Activated CD8-positive, alpha-beta T cell treated with anti-CD3 and anti-CD28 coated beads for 36 hours (primary cell): Measurements from ENCODE around the gene PYCARD. TPM values are rescaled to one million over a fixed set of nuclear protein-coding genes. Genes with fewer than 3 reads are reported as not detected.

Experiments used
- ATAC-seq: fragments of 200-7000 bp; cut with Tn5 transposase; one replicate; pipeline ENCODE4 v1.10.0; 2021; ENCODE audit warnings: mild to moderate bottlenecking, moderate library complexity
- CTCF ChIA-PET: fragments of 350-600 bp; sonication (Branson Sonifier 250); formaldehyde crosslinking; loops from one replicate; lab custom pipeline; 2021; ENCODE audit warnings: antibody characterized with exemption; lab: Charles Lee
- POLR2A ChIA-PET: fragments of 350-600 bp; sonication (Branson Sonifier 250); formaldehyde crosslinking; loops from one replicate; lab custom pipeline; 2021; ENCODE audit warnings: antibody characterized with exemption; lab: Charles Lee
- DNase-seq: peaks from one replicate; pipeline ENCODE4 v3.0.0-alpha.2; 2020
- H3K27ac Mint-ChIP-seq: one replicate; pipeline ENCODE4 v1.8.0; 2021; ENCODE audit warnings: mild to moderate bottlenecking, mixed read lengths
- H3K27me3 Mint-ChIP-seq: one replicate; pipeline ENCODE4 v1.8.0; 2021; ENCODE audit warnings: mixed read lengths
- H3K36me3 Mint-ChIP-seq: one replicate; pipeline ENCODE4 v1.8.0; 2021; ENCODE audit warnings: low read depth, mixed read lengths
- H3K4me1 Mint-ChIP-seq: one replicate; pipeline ENCODE4 v1.8.0; 2021; ENCODE audit warnings: low read depth, mixed read lengths
- H3K4me3 Mint-ChIP-seq: one replicate; pipeline ENCODE4 v1.8.0; 2021; ENCODE audit warnings: mild to moderate bottlenecking, moderate library complexity, mixed read lengths
- H3K9me3 Mint-ChIP-seq: one replicate; pipeline ENCODE4 v1.8.0; 2021; ENCODE audit warnings: mixed read lengths
- CTCF ChIP-seq: fragments of 200-600 bp; IDR thresholded peaks from one replicate; pipeline ENCODE4 v1.8.0; 2022; ENCODE audit warnings: antibody characterized with exemption, mild to moderate bottlenecking
- intact Hi-C: fragments of 100-400 bp; cut with micrococcal nuclease; formaldehyde crosslinking; loops from one replicate; pipeline ENCODE4 v1.10.0; 2022
- total RNA-seq, 2 experiments: library from RNA; stranded (reverse); gene quantifications; one replicate each; pipeline ENCODE4 v1.2.3, GENCODE V29; 2021

PYCARD gene
- total RNA-seq, 2 experiments from 2014 or later = 5.9 to 6.1 TPM

GRCh38 chr16:31186930-31187807, 15.4 kb downstream of the PYCARD start:
- Mint-ChIP-seq H3K4me1 (peaks cover 95% of the 10 kb centered on the region), H3K27me3 (no peaks in the 10 kb centered on the region), H3K9me3 (no peaks in the 10 kb centered on the region), H3K36me3 (peaks cover 98% of the 10 kb centered on the region), H3K27ac (peak overlapping the region; percentile 82), H3K4me3 (peak overlapping the region; percentile 1)
- no peak for ATAC-seq
- CTCF ChIA-PET = interaction anchor here (1.0 to 1.1 kb wide), 3 partner anchors 11 to 195 kb away, joined by 3 to 4 read pairs (median 4); no protein-coding TSS in a partner anchor
- no peak for TF ChIP-seq CTCF
- intact Hi-C loops = loop anchor here (10.0 kb wide), 1 partner anchor 688 kb away; the partner anchor contains the start of gene ZNF267
- no peak for DNase-seq
- POLR2A ChIA-PET = interaction anchor here (0.7 to 13.8 kb wide), 8 partner anchors 8 to 271 kb away, joined by 3 to 482 read pairs (median 4); partner anchors contain the start of genes PYCARD, ZNF646 and ZNF668

GRCh38 chr16:31186176-31186575, 16.4 kb downstream of the PYCARD start:
- peaks cover 89% of the 10 kb centered on the region for H3K4me1 Mint-ChIP-seq
- ChIA-PET POLR2A (interaction anchor here (1.0 to 13.8 kb wide), 6 partner anchors 9 to 227 kb away, joined by 3 to 482 read pairs (median 5); partner anchors contain the start of genes PYCARD, ZNF646 and ZNF668), CTCF (interaction anchor here (1.0 kb wide), 1 partner anchor 44 kb away, joined by 3 read pairs; no protein-coding TSS in a partner anchor)
- TF ChIP-seq CTCF = no peak
- no peaks in the 10 kb centered on the region for H3K27me3 Mint-ChIP-seq
- peak overlapping the region; percentile 77 for H3K27ac Mint-ChIP-seq
- DNase-seq (no peak), ATAC-seq (no peak)
- H3K36me3 Mint-ChIP-seq = peaks cover 97% of the 10 kb centered on the region
- intact Hi-C loops = loop anchor here (10.0 kb wide), 1 partner anchor 689 kb away; the partner anchor contains the start of gene ZNF267
- no peaks in the 10 kb centered on the region for H3K9me3 Mint-ChIP-seq
- H3K4me3 Mint-ChIP-seq = peak overlapping the region; percentile 16

- ATAC-seq (no peak), DNase-seq (no peak)
- no peaks in the 10 kb centered on the region for H3K9me3 Mint-ChIP-seq
- H3K4me3 Mint-ChIP-seq = peak overlapping the region; percentile 57
- H3K27ac Mint-ChIP-seq = peak overlapping the region; percentile 77
- ChIA-PET POLR2A (interaction anchor here (0.9 to 13.8 kb wide), 5 partner anchors 12 to 227 kb away, joined by 3 to 482 read pairs (median 5); partner anchors contain the start of genes PYCARD, ZNF646 and ZNF668), CTCF (no interaction called here)
- H3K27me3 Mint-ChIP-seq = no peaks in the 10 kb centered on the region
- no peak for TF ChIP-seq CTCF
- H3K4me1 Mint-ChIP-seq = peaks cover 81% of the 10 kb centered on the region
- intact Hi-C loops = loop anchor here (10.0 kb wide), 1 partner anchor 689 kb away; the partner anchor contains the start of gene ZNF267
- H3K36me3 Mint-ChIP-seq = peaks cover 94% of the 10 kb centered on the region
Observed at GRCh38 chr16:31185339-31185738, 17.2 kb downstream of the PYCARD start.

- Mint-ChIP-seq H3K36me3 (peaks cover 90% of the 10 kb centered on the region), H3K27me3 (no peaks in the 10 kb centered on the region), H3K4me3 (peak overlapping the region; percentile 57), H3K9me3 (no peaks in the 10 kb centered on the region), H3K27ac (peak overlapping the region; percentile 77), H3K4me1 (peaks cover 77% of the 10 kb centered on the region)
- no peak for ATAC-seq
- CTCF ChIA-PET = no interaction called here
- no peak for DNase-seq
- TF ChIP-seq CTCF = no peak
- POLR2A ChIA-PET = interaction anchor here (0.8 to 13.8 kb wide), 6 partner anchors 12 to 274 kb away, joined by 3 to 482 read pairs (median 4); partner anchors contain the start of genes ARMC5 and PYCARD
- intact Hi-C loops = loop anchor here (10.0 kb wide), 1 partner anchor 690 kb away; the partner anchor contains the start of gene ZNF267
Observed at GRCh38 chr16:31184888-31185287, 17.7 kb downstream of the PYCARD start.
